NCI-H1048 (cell line): ENCODE results near the gene PDS5B.
"Not testable (repeated sequence)": the region's sequence is repeated elsewhere in the genome, so short reads cannot be mapped to it uniquely, and the experiment has no call there.

ENCODE experiments used
- DNase-seq: peaks from one replicate; lab custom pipeline; 2025; lab: John Stamatoyannopoulos, UW

Gene PDS5B

GRCh38 chr13:32802159-32802558 lies 215.9 kb downstream of the PDS5B start:
- DNase-seq, result no peak

GRCh38 chr13:32804673-32805230 lies 218.5 kb downstream of the PDS5B start:
- no peak for DNase-seq

DNA sequence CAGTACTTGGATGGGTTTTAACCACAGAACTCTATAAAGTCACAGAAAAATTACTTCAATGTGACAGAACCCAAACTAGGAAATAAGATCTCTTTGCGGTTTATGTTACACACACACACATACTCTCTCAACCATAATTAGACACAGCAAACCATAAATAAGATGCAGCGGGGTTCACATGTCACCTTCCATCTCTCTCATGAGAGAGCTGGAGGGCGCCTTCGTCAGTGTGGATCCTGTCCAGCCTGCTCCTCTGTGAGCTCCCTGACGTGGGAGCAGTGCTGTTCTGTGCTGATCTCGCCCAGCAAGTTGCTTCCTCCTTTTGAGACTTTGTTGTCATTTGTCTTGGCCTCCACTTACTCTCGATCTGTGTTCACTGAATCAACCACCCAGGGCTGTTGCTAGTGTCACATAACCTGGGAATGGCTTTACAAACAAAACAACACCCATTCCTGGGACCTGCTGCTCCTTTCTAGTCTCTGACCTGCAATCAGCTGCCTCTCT lies 225.1 kb downstream of the PDS5B start:
- DNase-seq, result no peak

GRCh38 chr13:32821149-32821688 lies 235.0 kb downstream of the PDS5B start:
- no peak for DNase-seq

DNA sequence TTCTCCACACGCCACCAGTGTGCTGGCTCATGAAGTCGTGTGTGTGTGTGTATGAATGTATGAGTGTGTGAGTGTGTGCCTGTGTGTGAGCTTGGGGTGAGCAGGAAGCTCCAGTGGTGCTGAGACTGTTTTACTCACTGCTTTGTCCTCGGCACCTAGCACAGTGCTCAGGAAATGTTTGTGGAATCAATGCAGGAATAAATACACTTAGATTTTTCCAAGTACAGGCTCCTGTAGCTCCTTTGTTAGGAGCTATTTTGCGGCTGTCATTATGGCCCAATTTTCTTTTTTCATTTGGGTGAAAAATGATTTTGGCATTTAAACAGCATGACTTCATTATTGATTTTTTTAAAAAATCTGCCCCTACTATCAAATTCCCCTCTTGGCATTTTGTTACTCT lies 236.5 kb downstream of the PDS5B start:
- no peak for DNase-seq

- no peak for DNase-seq
Measured at GRCh38 chr13:32823597-32823996, 237.3 kb downstream of the PDS5B start.

DNA sequence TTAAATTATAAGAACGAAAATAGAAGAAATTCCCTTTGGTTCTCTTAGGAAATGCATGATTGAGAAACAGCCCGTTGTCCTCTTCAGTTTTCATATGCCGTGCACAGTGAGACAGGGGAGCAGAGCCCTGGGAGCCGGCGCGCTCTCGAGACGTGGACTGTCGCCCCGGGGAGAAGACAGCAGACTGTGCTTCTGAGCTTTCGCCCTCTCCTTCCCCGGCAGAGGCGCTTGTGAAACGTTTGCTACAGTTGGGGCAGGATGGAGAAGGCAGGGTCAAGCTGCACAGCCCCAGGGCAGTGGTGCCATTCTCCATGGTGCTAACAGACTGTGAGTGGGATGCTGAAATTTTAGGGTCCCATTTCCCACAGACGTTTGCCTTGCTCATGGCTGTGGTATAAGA lies 237.8 kb downstream of the PDS5B start:
- DNase-seq, result no peak

GRCh38 chr13:32824675-32825074 lies 238.4 kb downstream of the PDS5B start:
- no peak for DNase-seq

- no peak for DNase-seq
Measured at GRCh38 chr13:32825481-32825880, 239.2 kb downstream of the PDS5B start.

GRCh38 chr13:32826372-32826771 lies 240.1 kb downstream of the PDS5B start:
- DNase-seq, result not testable (repeated sequence)
